GM19043 (cell line): ENCODE measurements around the gene LONP1.
A peak's percentile ranks its signal among the peaks of the same experiment; 100 is the strongest.
"Not testable (repeated sequence)": the region's sequence is repeated elsewhere in the genome, so short reads cannot be mapped to it uniquely, and the experiment has no call there.

Source experiments
- ATAC-seq: cut with Tn5 transposase; IDR thresholded peaks from one replicate; pipeline ENCODE4 v1.9.1; 2021; ENCODE audit warnings: low read depth; ENCODE audit not compliant: unreplicated experiment

Gene LONP1

GRCh38 chr19:5694167-5694955 is 25.6 kb downstream of the LONP1 start:
- no peak for ATAC-seq

- no peak for ATAC-seq
These were observed 26.5 kb downstream of the LONP1 start for GRCh38 chr19:5693195-5694166.

- ATAC-seq = no peak
These were observed 27.2 kb downstream of the LONP1 start for GRCh38 chr19:5692723-5693194.

GRCh38 chr19:5691822-5692722 is 27.9 kb downstream of the LONP1 start:
- ATAC-seq = no peak

GRCh38 chr19:5690955-5691821 is 28.8 kb downstream of the LONP1 start:
- ATAC-seq = no peak

GRCh38 chr19:5690125-5690954 is 29.6 kb downstream of the LONP1 start, which contains the start of gene RPL36:
Gene RPL36 (plus strand): TSS chr19:5690295. CDS start chr19:5690508, 213 bp downstream.
- ATAC-seq = peak; percentile 48

- not testable (repeated sequence) for ATAC-seq
These were observed 31.6 kb downstream of the LONP1 start for GRCh38 chr19:5688262-5688881.

GRCh38 chr19:5687360-5688198 is 32.4 kb downstream of the LONP1 start:
- ATAC-seq = no peak

- ATAC-seq = peak; percentile 49
These were observed 33.1 kb downstream of the LONP1 start for GRCh38 chr19:5686647-5687359.

GRCh38 chr19:5686326-5686646 is 33.7 kb downstream of the LONP1 start:
- ATAC-seq = no peak

GRCh38 chr19:5684694-5685430 is 35.1 kb downstream of the LONP1 start:
- ATAC-seq = no peak

GRCh38 chr19:5683177-5683886 is 36.6 kb downstream of the LONP1 start:
- no peak for ATAC-seq

GRCh38 chr19:5682107-5682482 is 37.9 kb downstream of the LONP1 start:
- ATAC-seq = no peak

GRCh38 chr19:5681391-5682106 is 38.4 kb downstream of the LONP1 start:
- ATAC-seq = no peak
